ENCODE results near the gene BRINP1.
"Not testable (repeated sequence)": the region's sequence is repeated elsewhere in the genome, so short reads cannot be mapped to it uniquely, and the experiment has no call there.

BRINP1 gene

DNA sequence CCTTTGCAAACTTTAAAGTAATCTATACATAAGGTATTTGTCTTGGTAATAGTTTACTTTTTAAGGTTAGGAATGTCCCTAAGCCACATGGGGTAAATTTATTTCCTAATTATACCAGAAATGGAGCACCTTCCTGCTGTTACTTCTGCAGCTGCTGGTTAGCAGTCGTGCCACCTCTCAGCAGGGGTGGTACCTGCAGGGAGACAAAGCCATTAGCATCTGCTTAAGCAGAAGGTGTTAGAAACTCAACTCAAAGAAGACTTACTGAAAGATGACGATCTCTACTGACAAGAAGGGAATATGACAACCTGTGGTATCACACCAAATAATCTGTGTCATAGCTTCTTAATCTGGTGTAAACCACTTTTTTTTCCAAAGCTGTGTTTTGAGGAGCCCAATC is 173.7 kb downstream of the BRINP1 start:
- DNase-seq, result peak; percentile 54

DNA sequence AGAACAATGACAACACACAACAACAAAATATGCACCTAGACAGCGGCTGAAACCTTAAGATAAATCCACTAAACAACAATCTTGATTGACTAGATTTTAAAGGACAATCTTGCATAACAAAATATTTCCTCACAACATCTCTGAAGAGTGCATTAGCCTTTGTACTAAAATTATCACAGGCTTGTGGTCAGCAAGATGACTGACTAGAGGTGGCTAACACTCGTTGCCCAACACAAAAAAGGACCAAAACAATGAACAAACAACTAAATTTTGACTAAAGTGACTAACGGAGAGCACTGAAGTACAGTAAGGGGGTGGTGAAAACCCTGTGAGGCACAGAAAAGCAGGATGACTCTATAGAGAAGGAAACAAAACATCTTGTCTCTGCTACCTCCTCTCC is 183.9 kb downstream of the BRINP1 start:
- no peak for DNase-seq

- no peak for DNase-seq
Observed at GRCh38 chr9:119184265-119184936, 184.8 kb downstream of the BRINP1 start.

- DNase-seq, result no peak
Observed at GRCh38 chr9:119181561-119181960, 187.7 kb downstream of the BRINP1 start.

DNA sequence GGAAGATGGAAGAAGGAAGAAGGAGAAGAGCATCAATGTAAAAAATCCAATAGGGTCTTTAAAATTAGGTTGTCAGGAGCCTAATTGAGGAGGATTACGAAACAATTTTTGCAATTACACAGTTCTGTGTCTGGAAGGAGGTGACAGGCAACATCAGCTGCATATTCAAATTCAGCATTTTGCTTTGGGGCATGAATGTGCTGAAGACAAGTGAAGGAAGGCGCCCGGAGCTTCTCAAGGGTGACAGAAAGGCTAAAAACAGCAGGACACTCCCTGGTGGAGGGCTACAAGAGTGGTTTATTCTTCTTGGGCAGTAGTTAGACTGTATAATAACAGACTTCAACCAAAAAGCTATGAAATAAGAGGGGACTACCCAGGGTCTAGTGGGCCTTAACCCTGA is 188.3 kb downstream of the BRINP1 start:
- DNase-seq, result no peak

GRCh38 chr9:119179701-119180100 is 189.5 kb downstream of the BRINP1 start:
- DNase-seq, result peak; percentile 90

GRCh38 chr9:119177196-119177595 is 192.0 kb downstream of the BRINP1 start:
- DNase-seq, result no peak

DNA sequence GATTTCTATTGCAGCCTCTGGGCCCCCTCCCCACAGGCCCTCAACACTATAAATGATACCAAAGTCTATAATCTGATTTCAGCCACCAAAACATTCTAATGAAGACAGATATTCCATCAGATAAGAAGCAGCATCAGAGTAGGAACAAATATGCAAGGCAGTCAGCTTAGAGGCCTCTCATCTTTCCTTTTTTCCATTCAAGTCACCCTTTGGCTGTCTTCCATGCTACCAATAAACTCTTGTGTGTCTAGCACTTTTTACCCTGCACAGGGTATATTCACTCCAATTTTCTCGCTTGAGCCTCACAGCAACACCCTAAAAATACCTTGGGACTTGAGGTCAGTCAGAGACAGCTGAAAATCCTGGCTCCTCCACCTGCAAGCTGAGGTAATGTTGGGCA is 193.7 kb downstream of the BRINP1 start:
- no peak for DNase-seq

DNA sequence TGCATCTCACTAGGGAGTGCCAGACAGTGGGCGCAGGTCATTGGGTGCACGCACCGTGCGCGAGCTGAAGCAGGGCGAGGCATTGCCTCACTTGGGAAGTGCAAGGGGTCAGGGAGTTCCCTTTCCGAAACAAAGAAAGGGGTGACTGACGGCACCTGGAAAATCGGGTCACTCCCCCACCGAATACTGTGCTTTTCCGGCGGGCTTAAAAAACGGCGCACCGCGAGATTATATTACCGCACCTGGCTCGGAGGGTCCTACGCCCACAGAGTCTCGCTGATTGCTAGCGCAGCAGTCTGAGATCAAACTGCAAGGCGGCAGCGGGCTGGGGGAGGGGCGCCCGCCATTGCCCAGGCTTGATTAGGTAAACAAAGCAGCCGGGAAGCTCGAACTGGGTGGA is 200.0 kb downstream of the BRINP1 start:
- DNase-seq, result not testable (repeated sequence)

- DNase-seq, result no peak
Observed at GRCh38 chr9:119167876-119168275, 201.4 kb downstream of the BRINP1 start.

- no peak for DNase-seq
Observed at GRCh38 chr9:119167267-119167666, 202.0 kb downstream of the BRINP1 start.

DNA sequence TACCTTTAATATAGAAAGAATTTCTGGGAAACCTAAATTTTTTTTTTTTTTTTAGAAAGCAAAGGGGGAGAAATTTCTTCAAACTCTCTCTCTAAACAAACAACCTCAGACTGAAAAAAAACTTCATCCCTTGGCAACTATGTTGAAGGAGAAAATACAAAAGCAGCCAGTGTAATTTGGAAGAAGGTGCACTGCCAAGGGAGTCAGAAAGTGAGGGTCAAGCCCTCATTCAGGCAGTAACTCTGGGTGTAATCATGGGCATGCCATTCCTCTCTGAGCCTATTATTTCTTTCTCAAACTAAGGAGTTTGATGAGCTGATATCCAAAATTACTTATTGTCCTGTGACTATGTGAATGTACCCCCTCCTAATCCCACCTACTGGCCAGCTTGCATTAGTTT is 203.1 kb downstream of the BRINP1 start:
- no peak for DNase-seq

- DNase-seq, result no peak
Observed at GRCh38 chr9:119165131-119165530, 204.1 kb downstream of the BRINP1 start.

GRCh38 chr9:119164716-119165115 is 204.5 kb downstream of the BRINP1 start:
- peak; percentile 77 for DNase-seq

GRCh38 chr9:119160551-119160950 is 208.7 kb downstream of the BRINP1 start:
- no peak for DNase-seq

GRCh38 chr9:119159386-119159785 is 209.8 kb downstream of the BRINP1 start:
- DNase-seq, result no peak

DNA sequence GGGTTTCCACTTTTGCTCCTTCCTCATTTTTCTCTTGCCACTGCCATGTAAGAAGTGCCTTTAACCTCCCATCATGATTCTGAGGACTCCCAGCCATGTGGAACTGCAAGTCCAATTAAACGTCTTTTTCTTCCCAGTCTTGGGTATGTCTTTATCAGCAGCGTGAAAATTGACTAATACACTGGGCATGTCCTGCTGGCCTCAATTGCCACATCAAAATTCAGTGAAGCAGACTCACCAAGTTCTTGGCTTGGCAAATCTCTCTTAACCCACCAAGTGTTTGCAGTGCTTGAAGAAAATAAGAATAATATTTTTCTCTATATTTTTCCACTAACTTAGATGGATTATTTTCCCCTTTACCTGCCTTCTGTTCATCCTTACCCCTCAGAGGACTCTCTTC is 212.0 kb downstream of the BRINP1 start:
- no peak for DNase-seq

- no peak for DNase-seq
Observed at GRCh38 chr9:119156354-119156753, 212.9 kb downstream of the BRINP1 start.

GRCh38 chr9:119154527-119154926 is 214.7 kb downstream of the BRINP1 start:
- DNase-seq, result no peak

- DNase-seq, result no peak
Observed at GRCh38 chr9:119153402-119153801, 215.8 kb downstream of the BRINP1 start.

DNA sequence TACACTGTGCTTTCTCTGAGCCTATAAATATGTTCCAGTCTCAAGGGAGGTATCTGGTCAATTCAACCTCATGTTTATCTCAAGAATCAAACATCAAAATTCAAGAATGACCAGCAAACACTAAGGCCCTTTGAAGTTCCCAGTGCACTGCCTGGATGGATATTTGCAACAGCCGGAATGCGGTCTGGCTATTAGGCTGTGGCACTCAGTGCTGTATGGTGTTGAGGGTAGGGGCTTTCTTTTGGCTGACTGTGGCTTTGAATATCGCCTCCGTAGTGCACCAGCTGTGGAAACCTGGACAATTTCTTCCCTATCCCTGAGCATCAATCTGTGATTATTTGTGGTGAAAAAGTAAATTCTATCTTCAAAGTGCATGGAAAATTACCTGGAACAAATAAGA is 220.4 kb downstream of the BRINP1 start:
- DNase-seq, result no peak

GRCh38 chr9:119137479-119137878 is 231.8 kb downstream of the BRINP1 start:
- no peak for DNase-seq

- no peak for DNase-seq
Observed at GRCh38 chr9:119126040-119126439, 243.2 kb downstream of the BRINP1 start.

GRCh38 chr9:119121899-119122298 is 247.3 kb downstream of the BRINP1 start:
- no peak for DNase-seq

DNA sequence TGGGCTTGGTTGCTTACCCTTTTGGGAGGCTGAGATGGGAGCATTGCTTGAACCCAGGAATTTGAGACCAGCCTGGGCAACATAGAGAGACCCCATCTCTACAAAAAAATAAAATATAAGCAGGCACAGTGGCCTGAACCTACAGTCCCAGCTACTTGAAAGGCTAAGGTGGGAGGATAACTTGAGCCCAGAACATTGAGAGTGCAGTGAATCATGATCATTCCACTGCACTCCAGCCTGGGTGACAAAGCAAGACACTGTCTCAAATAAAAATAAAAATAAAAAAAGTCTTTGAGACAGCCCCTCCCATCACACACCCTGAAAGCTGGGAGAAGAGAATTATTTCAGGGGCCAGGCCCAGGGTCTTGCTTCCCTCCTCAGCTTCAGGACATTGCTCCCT is 251.8 kb downstream of the BRINP1 start:
- no peak for DNase-seq
